ENCODE data around the gene IL6ST.
"Not testable (repeated sequence)": the region's sequence is repeated elsewhere in the genome, so short reads cannot be mapped to it uniquely, and the experiment has no call there.

Gene IL6ST

GRCh38 chr5:55994495-55994997 lies at the start of gene IL6ST:
TSS of gene IL6ST (minus strand) at chr5:55994963. CDS start at chr5:55976278, 18,685 bp downstream.
- no peak for DNase-seq (ENCODE audit: low spot score)

- DNase-seq (ENCODE audit: low spot score), result no peak
Observed at GRCh38 chr5:56039985-56040384, 45.2 kb upstream of the IL6ST start.

- DNase-seq (ENCODE audit: low spot score), result not testable (repeated sequence)
Observed at GRCh38 chr5:56038206-56038605, 43.4 kb upstream of the IL6ST start.

- no peak for DNase-seq (ENCODE audit: low spot score)
Observed at GRCh38 chr5:56037531-56038010, 42.8 kb upstream of the IL6ST start.

GRCh38 chr5:56035394-56035793 lies 40.6 kb upstream of the IL6ST start:
- DNase-seq (ENCODE audit: low spot score), result not testable (repeated sequence)

GRCh38 chr5:56029871-56030630 lies 35.3 kb upstream of the IL6ST start:
- DNase-seq (ENCODE audit: low spot score), result not testable (repeated sequence)

- no peak for DNase-seq (ENCODE audit: low spot score)
Observed at GRCh38 chr5:56029457-56029856, 34.7 kb upstream of the IL6ST start.

GRCh38 chr5:56028708-56029107 lies 33.9 kb upstream of the IL6ST start:
- DNase-seq (ENCODE audit: low spot score), result no peak

- no peak for DNase-seq (ENCODE audit: low spot score)
Observed at GRCh38 chr5:56026863-56027300, 32.1 kb upstream of the IL6ST start.

GRCh38 chr5:56025151-56025885 lies 30.6 kb upstream of the IL6ST start:
- DNase-seq (ENCODE audit: low spot score), result no peak

GRCh38 chr5:56024810-56025150 lies 30.0 kb upstream of the IL6ST start:
- no peak for DNase-seq (ENCODE audit: low spot score)

GRCh38 chr5:56023296-56023695 lies 28.5 kb upstream of the IL6ST start:
- DNase-seq (ENCODE audit: low spot score), result no peak

GRCh38 chr5:56019306-56020272 lies 24.8 kb upstream of the IL6ST start:
- no peak for DNase-seq (ENCODE audit: low spot score)

- DNase-seq (ENCODE audit: low spot score), result no peak
Observed at GRCh38 chr5:56018832-56019231, 24.1 kb upstream of the IL6ST start.

GRCh38 chr5:56014701-56015100 lies 19.9 kb upstream of the IL6ST start:
- DNase-seq (ENCODE audit: low spot score), result not testable (repeated sequence)

- not testable (repeated sequence) for DNase-seq (ENCODE audit: low spot score)
Observed at GRCh38 chr5:56013939-56014338, 19.2 kb upstream of the IL6ST start.

- no peak for DNase-seq (ENCODE audit: low spot score)
Observed at GRCh38 chr5:56012281-56012963, 17.7 kb upstream of the IL6ST start.

GRCh38 chr5:56011835-56012234 lies 17.1 kb upstream of the IL6ST start:
- no peak for DNase-seq (ENCODE audit: low spot score)

GRCh38 chr5:56010431-56010830 lies 15.7 kb upstream of the IL6ST start:
- no peak for DNase-seq (ENCODE audit: low spot score)

- no peak for DNase-seq (ENCODE audit: low spot score)
Observed at GRCh38 chr5:56006600-56006999, 11.8 kb upstream of the IL6ST start.

GRCh38 chr5:56006094-56006493 lies 11.3 kb upstream of the IL6ST start:
- DNase-seq (ENCODE audit: low spot score), result no peak

Data from NAMALWA (cell line).